Measurements from ENCODE around the gene TRIM28. TPM values are rescaled to one million over a fixed set of nuclear protein-coding genes. Genes with fewer than 3 reads are reported as not detected.

Gene TRIM28
- total RNA-seq, 1 experiment from 2014 or later = 908 TPM

DNA sequence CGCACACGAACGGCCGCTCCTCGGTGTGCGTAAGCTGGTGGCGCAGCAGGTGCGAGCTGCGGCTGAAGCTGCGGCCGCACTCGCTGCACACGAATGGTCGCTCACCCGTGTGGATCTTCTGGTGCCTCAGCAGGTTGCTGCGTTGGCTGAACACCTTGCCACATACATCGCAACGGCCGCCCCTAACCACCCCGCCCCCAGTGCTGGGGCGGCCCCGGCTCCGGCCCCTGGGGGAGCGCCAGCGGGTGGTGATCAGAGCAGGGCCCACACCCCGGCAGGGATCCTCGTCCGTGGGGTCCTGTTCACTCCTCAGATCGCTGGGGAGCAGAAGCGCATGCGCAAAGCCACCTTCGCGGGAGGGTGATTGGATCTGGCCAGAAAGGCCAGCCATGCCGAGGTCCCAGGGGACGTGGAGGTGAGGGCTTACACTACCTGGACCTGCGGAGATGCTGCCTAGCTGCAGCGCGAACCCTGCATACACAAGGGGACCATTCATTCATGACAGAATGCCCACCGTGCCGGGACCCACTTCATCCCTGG, 19.2 kb downstream of the TRIM28 start:
- Histone ChIP-seq H3K36me3 (ENCODE audit: control insufficient read depth in 1 of 2, insufficient read depth in 2 of 2, low read length in 2 of 2) (no peaks in the 10 kb centered on the region), H3K9me2 (ENCODE audit: insufficient read depth) (no peaks in the 10 kb centered on the region), H3K4me2 (ENCODE audit: low read length) (no peak overlapping the region), H3K9ac (ENCODE audit: low read length) (no peak overlapping the region), H3K79me2 (ENCODE audit: insufficient read depth, low read length) (peaks cover 21% of the 10 kb centered on the region), H3K9me3 (ENCODE audit: control insufficient read depth in 1 of 2, insufficient read depth in 1 of 2, low read depth in 1 of 2, low read length in 2 of 2) (no peaks in the 10 kb centered on the region), H3K27ac (ENCODE audit: low read depth, low read length) (no peak overlapping the region), H4K20me1 (ENCODE audit: insufficient read depth) (no peaks in the 10 kb centered on the region), H3K4me3 (replicated peaks in 1 of 2; ENCODE audit: low read depth in 1 of 2, low read length in 2 of 2) (no peak overlapping the region), H3K27me3 (ENCODE audit: insufficient read depth, low read length) (no peaks in the 10 kb centered on the region), H3K4me1 (ENCODE audit: control insufficient read depth in 1 of 2, insufficient read depth in 2 of 2, low read length in 2 of 2) (peaks cover 6 to 17% of the 10 kb centered on the region in 2 experiments), H2AFZ (ENCODE audit: low read depth, low read length, poor library complexity, severe bottlenecking) (no peak overlapping the region)
- DNase-seq (ENCODE audit: low read depth, low spot score) (no peak), ATAC-seq (no peak)
- RAD21 ChIA-PET (ENCODE audit: low non-redundant PET in 1 of 2, low total read pairs in 2 of 2, uncharacterized antibody in 2 of 2, unreplicated experiment in 2 of 2) = no interaction called here
- TF ChIP-seq JUND (IDR thresholded peaks at IDR 0.05) (no peak), EGR1 (IDR thresholded peaks at IDR 0.05; ENCODE audit: low read depth) (no peak), POLR2A (IDR thresholded peaks at IDR 0.05; ENCODE audit: borderline replicate concordance, extremely low read depth, insufficient read depth, insufficient read length) (no peak), YY1 (IDR thresholded peaks at IDR 0.05; ENCODE audit: extremely low read depth, insufficient replicate concordance, low read depth, low read length) (no peak), ZFX (IDR thresholded peaks at IDR 0.05) (no peak), CBX3 (IDR thresholded peaks at IDR 0.05; ENCODE audit: low read depth) (no peak), EZH2 (IDR thresholded peaks at IDR 0.05) (no peak), SP1 (IDR thresholded peaks at IDR 0.05; ENCODE audit: low read depth) (no peak), TCF7L2 (IDR thresholded peaks at IDR 0.05; ENCODE audit: borderline replicate concordance, extremely low read depth, insufficient read depth, insufficient read length) (no peak), ZNF274 (IDR thresholded peaks at IDR 0.05; ENCODE audit: low read depth, low read length) (no peak), POLR2AphosphoS5 (IDR thresholded peaks at IDR 0.05; ENCODE audit: low read depth, low read length) (no peak), CEBPB (IDR thresholded peaks at IDR 0.05; ENCODE audit: low read depth) (no peak)
- POLR2A ChIA-PET = no interaction called here
- BruUV-seq (replicated peaks) = no TSS peak
- intact Hi-C loops (cut with micrococcal nuclease) = no loop called here
- CTCF ChIA-PET = no interaction called here

GRCh38 chr19:58563823-58564222, 20.0 kb downstream of the TRIM28 start:
- Histone ChIP-seq H3K9me2 (ENCODE audit: insufficient read depth) (no peaks in the 10 kb centered on the region), H3K9ac (ENCODE audit: low read length) (no peak overlapping the region), H3K4me3 (replicated peaks in 1 of 2; ENCODE audit: low read depth in 1 of 2, low read length in 2 of 2) (no peak overlapping the region), H3K4me1 (ENCODE audit: control insufficient read depth in 1 of 2, insufficient read depth in 2 of 2, low read length in 2 of 2) (peaks cover 6 to 15% of the 10 kb centered on the region in 2 experiments), H2AFZ (ENCODE audit: low read depth, low read length, poor library complexity, severe bottlenecking) (no peak overlapping the region), H3K27ac (ENCODE audit: low read depth, low read length) (no peak overlapping the region), H3K9me3 (ENCODE audit: control insufficient read depth in 1 of 2, insufficient read depth in 1 of 2, low read depth in 1 of 2, low read length in 2 of 2) (no peaks in the 10 kb centered on the region), H3K4me2 (ENCODE audit: low read length) (no peak overlapping the region), H4K20me1 (ENCODE audit: insufficient read depth) (no peaks in the 10 kb centered on the region), H3K36me3 (ENCODE audit: control insufficient read depth in 1 of 2, insufficient read depth in 2 of 2, low read length in 2 of 2) (no peaks in the 10 kb centered on the region), H3K79me2 (ENCODE audit: insufficient read depth, low read length) (peaks cover 20% of the 10 kb centered on the region; the same call in 1 of the 2 replicates), H3K27me3 (ENCODE audit: insufficient read depth, low read length) (no peaks in the 10 kb centered on the region)
- ChIA-PET POLR2A (interaction anchor here (0.9 kb wide), 1 partner anchor 50 kb away, joined by 3 read pairs; no protein-coding TSS in a partner anchor), CTCF (no interaction called here), RAD21 (ENCODE audit: low non-redundant PET in 1 of 2, low total read pairs in 2 of 2, uncharacterized antibody in 2 of 2, unreplicated experiment in 2 of 2) (no interaction called here)
- DNase-seq (ENCODE audit: low read depth, low spot score) (no peak), ATAC-seq (no peak)
- TF ChIP-seq EZH2 (IDR thresholded peaks at IDR 0.05) = no peak
- no peak for TF ChIP-seq CTCF (IDR thresholded peaks at IDR 0.05 in 2 of 3, conservative IDR thresholded peaks at IDR 0.05 in 1 of 3; ENCODE audit: borderline replicate concordance in 1 of 3, insufficient read depth in 1 of 3, low read depth in 2 of 3, low read length in 2 of 3)
- TF ChIP-seq POLR2AphosphoS5 (IDR thresholded peaks at IDR 0.05; ENCODE audit: low read depth, low read length) = no peak
- TF ChIP-seq CEBPB (IDR thresholded peaks at IDR 0.05; ENCODE audit: low read depth) = no peak
- TF ChIP-seq FOSL1 (IDR thresholded peaks at IDR 0.05; ENCODE audit: low read depth) = no peak
- TF ChIP-seq ATF3 (IDR thresholded peaks at IDR 0.05) = no peak
- no peak for TF ChIP-seq EZH2phosphoT487 (IDR thresholded peaks at IDR 0.05; ENCODE audit: borderline replicate concordance)
- TF ChIP-seq JUND (IDR thresholded peaks at IDR 0.05) = no peak
- no peak for TF ChIP-seq EGR1 (IDR thresholded peaks at IDR 0.05; ENCODE audit: low read depth)
- TF ChIP-seq ZBTB33 (IDR thresholded peaks at IDR 0.05; ENCODE audit: extremely low read depth, insufficient replicate concordance, low read length) = no peak
- no peak for TF ChIP-seq SRF (IDR thresholded peaks at IDR 0.05; ENCODE audit: low read depth)
- BruUV-seq (replicated peaks) = no TSS peak
- intact Hi-C loops (cut with micrococcal nuclease) = no loop called here

All from HCT116 (cell line).